KMS-11 (cell line): ENCODE results near the gene FARS2.

Experiments
- H2AFZ ChIP-seq: fragments of 200-600 bp; sonication (generic); 2 replicates; pipeline ENCODE4 v1.6.1; 2016; ENCODE audit warnings: antibody characterized with exemption, mixed run types, low read depth
- H3K27ac ChIP-seq: fragments of 200-600 bp; sonication (generic); 2 replicates; pipeline ENCODE4 v1.6.1; 2016; ENCODE audit warnings: mild to moderate bottlenecking, mixed run types
- H3K27me3 ChIP-seq: fragments of 200-600 bp; sonication (generic); 2 replicates; pipeline ENCODE4 v1.6.1; 2017; ENCODE audit warnings: mild to moderate bottlenecking, low read depth, mixed run types, moderate library complexity; ENCODE audit not compliant: insufficient read depth
- H3K36me3 ChIP-seq: fragments of 200-600 bp; sonication (generic); 2 replicates; pipeline ENCODE4 v1.6.1; 2017; ENCODE audit warnings: mild to moderate bottlenecking, mixed run types; ENCODE audit not compliant: insufficient read depth
- H3K4me1 ChIP-seq: fragments of 200-600 bp; sonication (generic); 2 replicates; pipeline ENCODE4 v1.6.1; 2016; ENCODE audit warnings: mild to moderate bottlenecking, low read depth, mixed run types; ENCODE audit not compliant: poor library complexity, severe bottlenecking
- H3K4me2 ChIP-seq: fragments of 200-600 bp; sonication (generic); 2 replicates; pipeline ENCODE4 v1.7.0; 2016; ENCODE audit warnings: mild to moderate bottlenecking, mixed run types
- H3K4me3 ChIP-seq: fragments of 200-600 bp; sonication (generic); IDR thresholded peaks from 2 replicates; pipeline ENCODE4 v1.6.1; 2017; ENCODE audit warnings: low read depth, low read length, mixed read lengths; ENCODE audit not compliant: insufficient read depth
- H3K79me2 ChIP-seq: fragments of 200-600 bp; sonication (generic); 2 replicates; pipeline ENCODE4 v1.6.1; 2016; ENCODE audit warnings: low read depth, mixed run types; ENCODE audit not compliant: insufficient read depth
- H3K9ac ChIP-seq: fragments of 200-600 bp; sonication (generic); 2 replicates; pipeline ENCODE4 v1.6.1; 2016; ENCODE audit warnings: mild to moderate bottlenecking, mixed run types
- H4K20me1 ChIP-seq: fragments of 200-600 bp; sonication (generic); 2 replicates; pipeline ENCODE4 v1.6.1; 2016; ENCODE audit warnings: mild to moderate bottlenecking, mixed run types; ENCODE audit not compliant: insufficient read depth
- CTCF ChIP-seq: fragments of 200-600 bp; sonication (generic); conservative IDR thresholded peaks from 2 replicates; pipeline ENCODE4 v1.6.1; 2017; ENCODE audit warnings: low read depth, mild to moderate bottlenecking, antibody characterized with exemption, low read length, moderate library complexity, mixed read lengths

The FARS2 gene

DNA sequence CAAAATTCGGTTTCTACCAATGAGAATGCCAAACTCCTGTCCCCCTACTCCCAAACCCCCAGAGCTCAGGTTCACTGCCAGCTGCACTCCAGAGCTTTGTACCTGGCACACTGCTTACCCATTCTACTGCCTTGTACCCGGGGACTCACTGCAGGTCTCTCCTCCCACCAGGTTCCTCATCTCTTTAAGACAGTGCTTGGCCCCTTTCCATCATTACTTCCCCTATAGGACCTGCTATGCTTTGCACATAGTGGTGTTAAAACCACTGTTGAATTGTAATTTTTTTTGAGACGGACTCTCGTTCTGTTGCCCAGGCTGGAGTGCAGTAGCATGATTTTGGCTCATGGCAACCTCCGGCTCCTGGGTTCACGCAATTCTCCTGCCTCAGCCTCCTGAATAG lies 26.4 kb upstream of the FARS2 start:
- no peak for TF ChIP-seq CTCF
- H4K20me1 ChIP-seq: no peaks in the 10 kb centered on the region
- H3K79me2 ChIP-seq: no peaks in the 10 kb centered on the region
- no peaks in the 10 kb centered on the region for H3K36me3 ChIP-seq
- H2AFZ ChIP-seq: no peak overlapping the region
- H3K27ac ChIP-seq: no peak overlapping the region
- H3K4me1 ChIP-seq: no peaks in the 10 kb centered on the region
- no peak overlapping the region for H3K4me2 ChIP-seq
- H3K9ac ChIP-seq: no peak overlapping the region
- H3K27me3 ChIP-seq: no peaks in the 10 kb centered on the region
- no peak overlapping the region for H3K4me3 ChIP-seq

DNA sequence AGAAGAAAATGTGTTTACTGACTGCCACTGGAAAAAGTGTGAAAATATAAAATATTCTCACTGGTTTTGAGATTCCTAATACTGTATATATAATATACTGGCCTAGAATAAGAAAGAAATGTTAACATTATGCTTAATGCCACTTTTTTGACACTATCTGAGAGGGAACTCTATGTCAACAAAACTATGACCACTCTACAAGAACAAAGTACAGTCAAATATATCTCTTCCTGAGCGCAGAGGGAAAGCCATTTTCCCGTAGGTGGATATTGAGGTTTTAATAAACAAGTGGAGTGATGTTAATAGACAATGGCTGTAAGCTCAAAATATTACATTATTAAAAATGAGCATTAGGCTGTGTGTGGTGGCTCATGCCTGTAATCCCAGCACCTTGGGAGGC lies 25.5 kb upstream of the FARS2 start:
- no peak for TF ChIP-seq CTCF
- Histone ChIP-seq H3K4me1 (no peaks in the 10 kb centered on the region), H3K36me3 (no peaks in the 10 kb centered on the region), H3K79me2 (no peaks in the 10 kb centered on the region), H3K4me2 (no peak overlapping the region), H3K4me3 (no peak overlapping the region), H3K27me3 (no peaks in the 10 kb centered on the region), H3K27ac (no peak overlapping the region), H3K9ac (no peak overlapping the region), H2AFZ (no peak overlapping the region), H4K20me1 (no peaks in the 10 kb centered on the region)

DNA sequence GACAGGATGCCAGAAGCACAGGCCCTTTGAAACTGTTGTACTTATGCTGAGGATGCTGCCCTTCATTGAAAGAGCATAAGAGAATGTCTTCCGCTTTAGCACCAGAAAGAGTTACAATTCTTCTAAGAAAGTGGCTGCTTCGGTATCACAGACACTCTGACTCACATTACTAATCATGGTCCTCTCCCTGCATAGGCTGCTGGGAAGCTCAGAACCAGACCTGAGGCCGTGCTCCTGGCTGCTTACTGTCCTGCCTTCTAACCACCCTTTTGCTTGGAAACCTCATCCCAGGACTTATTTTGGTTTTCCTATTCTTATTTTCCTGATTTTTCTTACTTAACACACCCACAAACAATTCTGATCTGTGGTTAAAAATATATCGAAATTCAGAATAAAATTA lies 23.5 kb upstream of the FARS2 start:
- Histone ChIP-seq H3K9ac (no peak overlapping the region), H3K27me3 (no peaks in the 10 kb centered on the region), H3K79me2 (no peaks in the 10 kb centered on the region), H3K4me3 (no peak overlapping the region), H3K36me3 (no peaks in the 10 kb centered on the region), H3K27ac (no peak overlapping the region), H2AFZ (no peak overlapping the region), H3K4me1 (no peaks in the 10 kb centered on the region), H3K4me2 (no peak overlapping the region), H4K20me1 (no peaks in the 10 kb centered on the region)
- TF ChIP-seq CTCF: no peak

- H3K4me1 ChIP-seq: no peaks in the 10 kb centered on the region
- no peaks in the 10 kb centered on the region for H3K36me3 ChIP-seq
- no peak for TF ChIP-seq CTCF
- no peak overlapping the region for H3K9ac ChIP-seq
- H3K4me2 ChIP-seq: no peak overlapping the region
- H3K4me3 ChIP-seq: no peak overlapping the region
- no peaks in the 10 kb centered on the region for H4K20me1 ChIP-seq
- H3K27me3 ChIP-seq: no peaks in the 10 kb centered on the region
- no peak overlapping the region for H2AFZ ChIP-seq
- H3K79me2 ChIP-seq: no peaks in the 10 kb centered on the region
- H3K27ac ChIP-seq: no peak overlapping the region
Measured at GRCh38 chr6:5238336-5238735, 23.0 kb upstream of the FARS2 start.

DNA sequence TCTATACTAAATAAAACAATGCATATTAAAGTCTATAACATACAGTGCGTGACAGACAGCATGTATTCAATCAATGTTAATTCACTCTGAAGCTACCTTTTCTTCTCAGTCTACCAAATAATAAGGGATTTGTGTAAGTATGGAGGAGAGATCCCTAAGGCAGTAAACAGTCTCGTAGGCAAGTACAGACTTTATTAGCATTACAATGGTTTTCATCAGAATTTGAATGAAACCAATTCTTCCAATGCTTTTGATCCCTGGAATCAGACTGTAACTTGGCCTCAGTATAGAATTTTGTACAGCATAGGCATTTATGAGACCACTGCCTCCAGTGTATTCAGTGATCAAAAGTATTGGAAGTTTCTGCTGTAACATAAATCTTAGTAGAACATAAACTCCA lies 20.1 kb upstream of the FARS2 start:
- Histone ChIP-seq H3K4me2 (no peak overlapping the region), H3K36me3 (no peaks in the 10 kb centered on the region), H3K4me3 (no peak overlapping the region), H3K79me2 (no peaks in the 10 kb centered on the region), H3K27ac (no peak overlapping the region), H3K9ac (no peak overlapping the region), H3K27me3 (no peaks in the 10 kb centered on the region), H4K20me1 (no peaks in the 10 kb centered on the region), H2AFZ (no peak overlapping the region), H3K4me1 (no peaks in the 10 kb centered on the region)
- no peak for TF ChIP-seq CTCF
